Measurements from ENCODE around the gene TMEM164.

GRCh38 chrX:110120025-110120424 lies 117.1 kb downstream of the TMEM164 start:
- TF ChIP-seq, protein P1, sequence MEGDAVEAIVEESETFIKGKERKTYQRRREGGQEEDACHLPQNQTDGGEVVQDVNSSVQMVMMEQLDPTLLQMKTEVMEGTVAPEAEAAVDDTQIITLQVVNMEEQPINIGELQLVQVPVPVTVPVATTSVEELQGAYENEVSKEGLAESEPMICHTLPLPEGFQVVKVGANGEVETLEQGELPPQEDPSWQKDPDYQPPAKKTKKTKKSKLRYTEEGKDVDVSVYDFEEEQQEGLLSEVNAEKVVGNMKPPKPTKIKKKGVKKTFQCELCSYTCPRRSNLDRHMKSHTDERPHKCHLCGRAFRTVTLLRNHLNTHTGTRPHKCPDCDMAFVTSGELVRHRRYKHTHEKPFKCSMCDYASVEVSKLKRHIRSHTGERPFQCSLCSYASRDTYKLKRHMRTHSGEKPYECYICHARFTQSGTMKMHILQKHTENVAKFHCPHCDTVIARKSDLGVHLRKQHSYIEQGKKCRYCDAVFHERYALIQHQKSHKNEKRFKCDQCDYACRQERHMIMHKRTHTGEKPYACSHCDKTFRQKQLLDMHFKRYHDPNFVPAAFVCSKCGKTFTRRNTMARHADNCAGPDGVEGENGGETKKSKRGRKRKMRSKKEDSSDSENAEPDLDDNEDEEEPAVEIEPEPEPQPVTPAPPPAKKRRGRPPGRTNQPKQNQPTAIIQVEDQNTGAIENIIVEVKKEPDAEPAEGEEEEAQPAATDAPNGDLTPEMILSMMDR (IDR thresholded peaks at IDR 0.05; ENCODE audit: low read length), result no peak
- no peak for TF ChIP-seq EZH2 (optimal IDR thresholded peaks at IDR 0.05; ENCODE audit: low read depth, low read length)
- TF ChIP-seq EZH2phosphoT487 (IDR thresholded peaks at IDR 0.05; ENCODE audit: low read length), result no peak

Data from MM.1S (cell line).